ENCODE measurements around the gene HSD17B14. TPM values are rescaled to one million over a fixed set of nuclear protein-coding genes. Genes with fewer than 3 reads are reported as not detected.

Gene HSD17B14
- total and polyA plus RNA-seq, 2 of the 13 experiments (the other 11 are each of a cell fraction or from before 2014, with no cell fraction given) = 0.58 to 1.2 TPM

- WGBS (ENCODE audit: low lambda C conversion rate) = 19% methylated on average over 9 of the region's 9 CpGs
- H3K27me3 ChIP-seq (ENCODE audit: control insufficient read depth in 1 of 2, insufficient read depth in 2 of 2, low read length in 2 of 2) = no peaks in the 10 kb centered on the region
- in situ Hi-C loops (cut with HindIII; ENCODE audit: extremely low pct_ligation_motif_present, low pct_unique_long_range_greater_than_20kb) = no loop called here
- CTCF ChIA-PET (ENCODE audit: low intra/inter-chr PET ratio, low total read pairs) = no interaction called here
- H3K27ac ChIP-seq (ENCODE audit: extremely low read length, insufficient read depth, low read length) = no peak overlapping the region
- FAIRE-seq = no peak
- no TSS peak for BruUV-seq (replicated peaks)
- intact Hi-C loops (cut with micrococcal nuclease; ENCODE audit: unreplicated experiment) = no loop called here
- no peaks in the 10 kb centered on the region for H3K36me3 ChIP-seq (replicated peaks in 1 of 2; ENCODE audit: control insufficient read depth in 1 of 2, insufficient read depth in 2 of 2, low read length in 2 of 2)
- no peak overlapping the region for H2AFZ ChIP-seq (ENCODE audit: low read length)
- H4K20me1 ChIP-seq (ENCODE audit: insufficient read depth, low read length) = no peaks in the 10 kb centered on the region
- H3K9me3 ChIP-seq (ENCODE audit: low read length) = 0 out of 2 replicates have a peak, but pooled peaks cover 7% of the 10 kb centered on the region
- H3K9ac ChIP-seq (ENCODE audit: insufficient read depth, low read depth, low read length) = no peak overlapping the region
- no peak for DNase-seq (ENCODE audit: low spot score)
- no peaks in the 10 kb centered on the region for H3K79me2 ChIP-seq (ENCODE audit: insufficient read depth, low read length)
- POLR2A ChIA-PET = interaction anchor here (1.5 kb wide), 1 partner anchor 11 kb away, joined by 7 read pairs; no protein-coding TSS in a partner anchor
- ATAC-seq = no peak
- peak overlapping the region; percentile 53 for H3K4me2 ChIP-seq (ENCODE audit: low read depth, low read length)
- H3K4me1 ChIP-seq (ENCODE audit: insufficient read depth, low read length) = peaks cover 53% of the 10 kb centered on the region
- no peak overlapping the region; a peak in 1 of 6 replicates for H3K4me3 ChIP-seq (replicated peaks in 1 of 3; ENCODE audit: insufficient read depth in 1 of 3, low read depth in 2 of 3, low read length in 3 of 3)
- no peak for TF ChIP-seq YY1 (IDR thresholded peaks at IDR 0.05; ENCODE audit: insufficient read depth, insufficient replicate concordance, low read depth, low read length)
- no peak for TF ChIP-seq ZNF33A (CRISPR knock-in tag; IDR thresholded peaks at IDR 0.05; ENCODE audit: borderline replicate concordance)
- TF ChIP-seq, protein P1, sequence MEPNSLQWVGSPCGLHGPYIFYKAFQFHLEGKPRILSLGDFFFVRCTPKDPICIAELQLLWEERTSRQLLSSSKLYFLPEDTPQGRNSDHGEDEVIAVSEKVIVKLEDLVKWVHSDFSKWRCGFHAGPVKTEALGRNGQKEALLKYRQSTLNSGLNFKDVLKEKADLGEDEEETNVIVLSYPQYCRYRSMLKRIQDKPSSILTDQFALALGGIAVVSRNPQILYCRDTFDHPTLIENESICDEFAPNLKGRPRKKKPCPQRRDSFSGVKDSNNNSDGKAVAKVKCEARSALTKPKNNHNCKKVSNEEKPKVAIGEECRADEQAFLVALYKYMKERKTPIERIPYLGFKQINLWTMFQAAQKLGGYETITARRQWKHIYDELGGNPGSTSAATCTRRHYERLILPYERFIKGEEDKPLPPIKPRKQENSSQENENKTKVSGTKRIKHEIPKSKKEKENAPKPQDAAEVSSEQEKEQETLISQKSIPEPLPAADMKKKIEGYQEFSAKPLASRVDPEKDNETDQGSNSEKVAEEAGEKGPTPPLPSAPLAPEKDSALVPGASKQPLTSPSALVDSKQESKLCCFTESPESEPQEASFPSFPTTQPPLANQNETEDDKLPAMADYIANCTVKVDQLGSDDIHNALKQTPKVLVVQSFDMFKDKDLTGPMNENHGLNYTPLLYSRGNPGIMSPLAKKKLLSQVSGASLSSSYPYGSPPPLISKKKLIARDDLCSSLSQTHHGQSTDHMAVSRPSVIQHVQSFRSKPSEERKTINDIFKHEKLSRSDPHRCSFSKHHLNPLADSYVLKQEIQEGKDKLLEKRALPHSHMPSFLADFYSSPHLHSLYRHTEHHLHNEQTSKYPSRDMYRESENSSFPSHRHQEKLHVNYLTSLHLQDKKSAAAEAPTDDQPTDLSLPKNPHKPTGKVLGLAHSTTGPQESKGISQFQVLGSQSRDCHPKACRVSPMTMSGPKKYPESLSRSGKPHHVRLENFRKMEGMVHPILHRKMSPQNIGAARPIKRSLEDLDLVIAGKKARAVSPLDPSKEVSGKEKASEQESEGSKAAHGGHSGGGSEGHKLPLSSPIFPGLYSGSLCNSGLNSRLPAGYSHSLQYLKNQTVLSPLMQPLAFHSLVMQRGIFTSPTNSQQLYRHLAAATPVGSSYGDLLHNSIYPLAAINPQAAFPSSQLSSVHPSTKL (CRISPR knock-in tag; IDR thresholded peaks at IDR 0.05) = peak; percentile 40; the same call in 1 of the 2 replicates
- TF ChIP-seq, protein P2, sequence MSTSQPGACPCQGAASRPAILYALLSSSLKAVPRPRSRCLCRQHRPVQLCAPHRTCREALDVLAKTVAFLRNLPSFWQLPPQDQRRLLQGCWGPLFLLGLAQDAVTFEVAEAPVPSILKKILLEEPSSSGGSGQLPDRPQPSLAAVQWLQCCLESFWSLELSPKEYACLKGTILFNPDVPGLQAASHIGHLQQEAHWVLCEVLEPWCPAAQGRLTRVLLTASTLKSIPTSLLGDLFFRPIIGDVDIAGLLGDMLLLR (CRISPR knock-in tag; IDR thresholded peaks at IDR 0.05) = no peak
- no peak for TF ChIP-seq SRY (CRISPR knock-in tag; IDR thresholded peaks at IDR 0.05)
- TF ChIP-seq FOXA3 (CRISPR knock-in tag; IDR thresholded peaks at IDR 0.05) = no peak
- TF ChIP-seq ZNF687 (CRISPR knock-in tag; IDR thresholded peaks at IDR 0.05) = peak; percentile 22; the same call in 1 of the 2 replicates
- TF ChIP-seq ZNF746 (CRISPR knock-in tag; IDR thresholded peaks at IDR 0.05) = 0 out of 2 replicates have a peak, but pooled peaks have one; percentile 27
- TF ChIP-seq, protein P3, sequence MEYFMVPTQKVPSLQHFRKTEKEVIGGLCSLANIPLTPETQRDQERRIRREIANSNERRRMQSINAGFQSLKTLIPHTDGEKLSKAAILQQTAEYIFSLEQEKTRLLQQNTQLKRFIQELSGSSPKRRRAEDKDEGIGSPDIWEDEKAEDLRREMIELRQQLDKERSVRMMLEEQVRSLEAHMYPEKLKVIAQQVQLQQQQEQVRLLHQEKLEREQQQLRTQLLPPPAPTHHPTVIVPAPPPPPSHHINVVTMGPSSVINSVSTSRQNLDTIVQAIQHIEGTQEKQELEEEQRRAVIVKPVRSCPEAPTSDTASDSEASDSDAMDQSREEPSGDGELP (IDR thresholded peaks at IDR 0.05; ENCODE audit: borderline replicate concordance, low read depth) = peak; percentile 28; the same call in 1 of the 2 replicates
- TF ChIP-seq BHLHE40 (IDR thresholded peaks at IDR 0.05; ENCODE audit: low read length) = no peak
- no peak for TF ChIP-seq EZH2 (conservative IDR thresholded peaks at IDR 0.05; ENCODE audit: low read depth, low read length)
- TF ChIP-seq ZNF460 (CRISPR knock-in tag; IDR thresholded peaks at IDR 0.05; ENCODE audit: borderline replicate concordance) = no peak
- TF ChIP-seq HNF4A (CRISPR knock-in tag; IDR thresholded peaks at IDR 0.05) = peak; percentile 51
Observed at GRCh38 chr19:48818234-48818820, 18.0 kb downstream of the HSD17B14 start.

Data from HepG2 (cell line).